Activated CD4-positive, alpha-beta T cell treated with anti-CD3 and anti-CD28 coated beads, Interleukin-2, amount 10 ng/mL, durations not matched to agents 24 days and 14 days (primary cell): ENCODE results near the gene RTN4R. TPM values are rescaled to one million over a fixed set of nuclear protein-coding genes. Genes with fewer than 3 reads are reported as not detected.
"Not testable (repeated sequence)": the region's sequence is repeated elsewhere in the genome, so short reads cannot be mapped to it uniquely, and the experiment has no call there.

Experiments
- DNase-seq: peaks from one replicate; pipeline ENCODE4 v3.0.0; 2022
- H3K27ac Mint-ChIP-seq: one replicate; pipeline ENCODE4 v1.8.0; 2022; ENCODE audit warnings: mild to moderate bottlenecking, mixed read lengths
- H3K27me3 Mint-ChIP-seq: one replicate; pipeline ENCODE4 v1.8.0; 2022; ENCODE audit warnings: mixed read lengths
- H3K36me3 Mint-ChIP-seq: one replicate; pipeline ENCODE4 v1.8.0; 2022; ENCODE audit warnings: low read depth, mild to moderate bottlenecking, mixed read lengths
- H3K4me1 Mint-ChIP-seq: one replicate; pipeline ENCODE4 v1.8.0; 2021; ENCODE audit warnings: mixed read lengths
- H3K4me3 Mint-ChIP-seq: one replicate; pipeline ENCODE4 v1.8.0; 2022; ENCODE audit warnings: mild to moderate bottlenecking, moderate library complexity, mixed read lengths
- H3K9me3 Mint-ChIP-seq: one replicate; pipeline ENCODE4 v1.8.0; 2021; ENCODE audit warnings: mixed read lengths
- intact Hi-C: fragments of 100-400 bp; cut with micrococcal nuclease; formaldehyde crosslinking; loops from one replicate; pipeline ENCODE4 v1.15.1; 2023
- total RNA-seq: library from RNA; stranded (reverse); gene quantifications from 2 replicates; pipeline ENCODE4 v1.2.3, GENCODE V29; 2022

RTN4R gene
- total RNA-seq, 1 donor from 2014 or later = 1.6 TPM

DNA sequence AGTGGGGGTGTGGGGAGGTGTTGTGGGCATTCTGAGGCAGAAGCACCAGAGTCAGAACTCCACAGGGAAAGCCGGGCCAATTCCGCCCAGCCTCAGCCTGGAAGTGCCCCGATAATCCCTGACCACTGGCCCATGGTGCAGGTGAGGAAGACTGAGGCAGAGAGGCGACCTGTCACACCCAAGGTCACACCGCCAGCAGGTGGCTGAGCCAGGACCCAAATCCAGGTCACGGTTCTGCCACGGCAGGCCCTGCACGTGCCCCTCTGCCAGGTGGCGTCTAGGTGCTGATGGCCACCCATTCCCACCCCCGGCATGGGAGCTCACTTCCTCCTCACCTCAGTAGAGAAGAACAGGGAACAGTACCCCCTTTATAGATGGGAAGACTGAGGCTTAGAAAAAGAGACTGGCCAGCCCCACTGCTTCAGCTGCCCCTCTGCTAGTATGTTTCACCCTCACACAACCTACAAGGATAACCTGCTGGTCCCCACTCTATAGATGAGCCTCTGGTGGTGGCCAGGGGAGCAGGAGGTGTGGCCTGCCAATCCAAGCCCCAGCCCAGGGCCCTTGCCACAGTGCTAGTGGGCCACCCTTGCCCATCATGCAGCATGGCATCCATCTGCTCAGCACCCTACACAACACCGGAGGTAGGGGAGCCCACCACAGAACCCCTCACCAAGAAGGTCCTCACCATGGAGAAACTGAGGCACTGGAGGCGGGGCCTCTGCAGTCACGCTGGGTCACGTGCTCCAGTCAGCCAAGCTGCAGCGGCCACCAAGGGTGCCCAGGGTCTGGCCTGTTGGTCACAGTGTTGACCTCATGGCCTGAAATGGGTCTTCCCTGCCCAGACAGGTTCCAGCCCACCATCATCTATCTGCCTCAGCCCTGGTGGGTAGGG, 2.1 kb downstream of the RTN4R start:
- DNase-seq, H3K27me3 Mint-ChIP-seq, H3K27ac Mint-ChIP-seq, H3K36me3 Mint-ChIP-seq, H3K4me3 Mint-ChIP-seq, H3K9me3 Mint-ChIP-seq, H3K4me1 Mint-ChIP-seq: not testable (repeated sequence)
- intact Hi-C loops = loop anchor here (5.0 kb wide), 1 partner anchor 109 kb away; no protein-coding TSS in a partner anchor

DNA sequence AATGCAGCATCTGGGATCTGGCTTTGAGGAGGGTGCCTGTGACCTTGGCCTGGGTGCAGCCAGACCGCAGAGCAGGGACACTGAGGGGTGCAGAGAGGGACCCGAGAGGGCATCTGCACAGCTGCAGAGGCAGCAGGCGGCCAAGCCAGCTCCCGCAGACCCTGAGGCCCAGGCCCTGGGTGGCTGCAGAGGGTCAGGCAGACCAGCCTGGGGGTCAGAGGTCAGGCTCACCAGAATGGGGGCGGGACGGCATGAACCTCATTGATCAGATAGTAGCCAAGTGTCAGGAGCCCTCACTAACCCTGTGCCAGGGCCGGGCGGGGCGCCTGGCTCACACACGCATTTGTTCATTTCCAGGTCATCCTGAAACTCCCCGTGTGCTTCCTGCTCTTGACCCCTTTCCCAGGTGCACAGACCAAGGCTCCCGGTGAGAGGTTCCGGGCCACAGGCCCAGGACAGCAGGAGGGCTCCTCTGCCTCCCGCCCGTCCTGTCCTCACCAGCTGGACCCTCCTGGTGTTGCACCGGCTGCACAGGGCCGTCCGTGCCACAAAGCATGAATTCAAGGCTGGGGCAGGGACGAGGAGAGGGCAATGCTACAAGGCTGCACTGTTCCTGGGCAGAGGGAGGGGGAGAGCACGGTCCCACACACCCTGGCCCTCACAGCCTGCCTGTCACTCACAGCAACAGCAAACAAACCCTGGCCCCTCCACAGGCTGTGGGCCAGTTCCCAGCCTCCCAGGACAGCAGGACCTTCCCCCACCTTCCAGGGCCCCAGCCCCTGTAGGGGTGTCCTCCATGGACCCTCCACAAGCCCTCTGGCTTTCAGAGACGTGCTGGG, 3.3 kb downstream of the RTN4R start:
- Mint-ChIP-seq H3K9me3 (no peaks in the 10 kb centered on the region), H3K27me3 (peaks cover 3% of the 10 kb centered on the region), H3K27ac (no peak overlapping the region), H3K36me3 (no peaks in the 10 kb centered on the region), H3K4me1 (peaks cover 2% of the 10 kb centered on the region), H3K4me3 (no peak overlapping the region)
- no peak for DNase-seq
- intact Hi-C loops = loop anchor here (5.0 kb wide), 1 partner anchor 108 kb away; no protein-coding TSS in a partner anchor

DNA sequence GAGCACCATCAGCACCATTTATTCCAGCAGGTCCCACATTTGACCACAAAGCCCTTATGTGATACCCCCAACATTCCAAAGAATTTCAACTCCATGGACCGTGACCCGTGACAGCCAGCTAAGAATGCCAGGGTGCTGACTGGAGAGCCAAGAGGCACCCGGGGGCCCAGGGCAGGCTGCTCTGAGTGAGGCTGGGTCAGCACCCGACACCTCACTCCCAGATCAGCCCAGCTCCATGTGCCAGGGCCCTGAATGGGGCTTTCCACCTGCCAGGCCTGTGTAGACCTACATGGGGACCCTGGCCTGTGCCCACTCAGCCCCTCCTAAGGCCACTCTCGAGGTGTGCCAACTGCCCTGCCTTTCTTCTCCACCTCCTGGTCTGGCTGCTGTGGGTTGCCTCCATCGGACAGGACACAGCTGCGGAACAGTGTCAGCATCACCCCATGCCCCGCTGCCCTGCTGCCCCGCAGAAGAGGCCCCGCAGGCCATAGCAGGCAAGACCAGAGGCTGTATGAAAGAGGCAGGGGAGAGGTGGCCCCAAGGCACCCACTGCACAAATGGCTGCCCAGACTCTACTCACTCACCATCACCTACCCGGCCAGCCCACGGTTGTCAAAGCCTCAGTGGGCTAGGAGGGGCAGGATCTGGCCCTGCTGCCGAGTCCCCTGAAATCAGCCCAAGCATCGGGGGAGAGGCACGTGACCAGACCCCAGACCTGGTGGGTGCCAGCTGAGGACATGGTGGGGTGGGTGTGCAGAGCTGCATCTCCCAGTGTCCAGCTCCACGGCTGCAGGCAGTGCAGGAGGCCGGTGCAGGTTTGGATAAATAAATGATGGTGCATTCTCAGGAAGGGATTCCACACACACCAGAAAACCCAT, 4.5 kb downstream of the RTN4R start:
- intact Hi-C loops, H3K27ac Mint-ChIP-seq, DNase-seq, H3K9me3 Mint-ChIP-seq, H3K4me1 Mint-ChIP-seq, H3K27me3 Mint-ChIP-seq, H3K4me3 Mint-ChIP-seq, H3K36me3 Mint-ChIP-seq: not testable (repeated sequence)

DNA sequence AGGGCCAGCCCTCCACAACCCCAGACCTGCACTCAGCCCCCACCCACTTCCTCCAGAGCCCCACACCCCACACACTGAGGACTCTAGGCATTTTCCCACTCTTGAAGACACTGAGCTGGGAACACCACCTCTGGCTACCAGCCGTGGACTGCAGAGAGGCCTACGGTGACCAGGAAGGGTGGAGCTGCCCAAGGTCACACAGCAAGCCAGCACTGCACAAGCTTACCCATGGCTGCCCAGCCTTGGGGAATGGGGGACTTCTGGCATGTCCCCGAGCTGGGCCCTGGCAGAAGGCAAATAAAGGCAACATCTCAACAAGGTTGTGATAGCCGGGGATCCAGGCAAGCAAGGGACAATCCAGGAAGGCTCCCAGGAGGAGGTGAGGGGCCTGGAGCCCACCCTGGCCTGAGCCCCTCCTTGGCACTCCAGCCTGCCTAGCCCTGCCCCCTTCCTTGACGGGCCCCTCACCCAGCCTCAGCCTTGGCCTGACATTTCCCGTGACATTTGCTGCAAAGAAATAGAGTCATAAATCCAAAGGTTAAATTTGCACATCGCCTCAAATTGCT, 5.5 kb downstream of the RTN4R start:
- intact Hi-C loops = no loop called here
- H3K4me3 Mint-ChIP-seq = no peak overlapping the region
- H3K4me1 Mint-ChIP-seq = no peaks in the 10 kb centered on the region
- H3K27me3 Mint-ChIP-seq = peaks cover 3% of the 10 kb centered on the region
- no peak overlapping the region for H3K27ac Mint-ChIP-seq
- no peaks in the 10 kb centered on the region for H3K9me3 Mint-ChIP-seq
- DNase-seq = no peak
- H3K36me3 Mint-ChIP-seq = no peaks in the 10 kb centered on the region

DNA sequence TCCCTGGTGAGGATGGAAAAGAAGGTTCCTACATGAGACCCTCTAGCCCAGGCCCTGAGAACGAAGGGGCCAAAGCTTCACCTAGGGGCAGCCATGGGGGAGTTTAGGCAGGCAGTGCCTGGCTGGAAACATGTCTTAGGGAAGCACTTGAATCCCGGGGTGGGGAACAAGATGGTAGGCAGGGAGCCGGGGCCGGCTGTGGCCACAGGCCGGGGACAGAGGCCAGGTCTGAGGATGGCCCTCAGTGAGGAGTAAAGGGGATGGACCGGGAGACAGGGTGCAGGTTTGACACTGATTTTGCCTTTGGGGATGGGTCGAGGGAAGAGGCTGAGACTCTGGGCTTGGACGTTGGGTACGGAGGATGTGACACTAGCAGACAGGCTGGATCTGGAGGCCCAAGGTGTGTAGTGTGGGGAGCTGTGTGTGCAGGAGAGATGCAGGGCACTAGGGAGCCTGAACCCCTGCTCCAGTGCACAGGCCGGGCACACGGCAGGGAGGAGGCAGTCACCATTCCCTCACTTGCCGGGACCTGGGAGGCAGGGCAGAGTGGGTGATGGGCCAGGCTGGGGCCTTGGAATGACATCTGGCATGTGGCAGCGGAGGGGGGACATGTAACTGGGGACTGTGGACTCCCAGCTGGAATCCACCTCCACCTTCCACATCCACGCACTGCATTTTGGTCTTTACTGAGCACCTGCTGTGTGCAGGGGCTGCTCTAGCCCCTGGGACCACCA, 6.1 kb downstream of the RTN4R start:
- no peaks in the 10 kb centered on the region for H3K36me3 Mint-ChIP-seq
- no peak for DNase-seq
- H3K27me3 Mint-ChIP-seq = peaks cover 3% of the 10 kb centered on the region
- H3K27ac Mint-ChIP-seq = no peak overlapping the region
- no peak overlapping the region for H3K4me3 Mint-ChIP-seq
- no peaks in the 10 kb centered on the region for H3K4me1 Mint-ChIP-seq
- no peaks in the 10 kb centered on the region for H3K9me3 Mint-ChIP-seq
- intact Hi-C loops = no loop called here

DNA sequence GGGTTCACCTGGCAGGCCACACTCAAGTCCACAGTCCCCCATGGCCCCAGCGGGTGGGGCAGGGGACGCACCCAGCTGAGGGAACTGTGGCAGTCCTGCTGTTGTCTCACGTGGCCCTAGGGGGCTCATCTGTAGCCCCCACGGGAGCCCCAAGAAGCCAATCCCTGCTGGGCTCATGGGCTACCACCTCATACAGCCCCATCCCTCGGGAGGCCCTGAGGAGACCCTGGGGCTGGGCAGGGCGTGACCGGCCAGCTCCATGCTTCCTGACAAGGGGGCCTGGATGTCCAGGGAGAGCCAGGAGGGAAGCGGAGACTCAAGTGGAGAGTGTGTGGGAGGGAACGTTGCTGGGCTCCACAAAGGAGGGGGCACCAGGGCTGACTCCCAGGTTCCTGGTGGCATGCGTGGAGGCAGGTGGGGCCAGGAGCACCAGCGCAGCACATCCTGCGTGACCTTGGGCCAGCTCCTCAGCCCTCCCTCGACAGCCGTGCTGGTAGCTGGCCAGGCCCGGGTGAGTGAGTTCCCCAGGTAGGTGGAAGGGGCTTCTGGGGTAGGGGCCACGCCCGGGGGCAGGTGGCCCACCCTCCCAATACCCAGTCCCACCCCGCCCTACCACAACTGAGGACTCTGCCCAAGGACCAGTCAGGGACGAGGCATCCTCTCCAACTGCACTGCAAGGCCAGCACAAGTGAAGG, 7.9 kb downstream of the RTN4R start:
- Mint-ChIP-seq H3K36me3 (no peaks in the 10 kb centered on the region), H3K9me3 (no peaks in the 10 kb centered on the region), H3K4me1 (no peaks in the 10 kb centered on the region), H3K27me3 (no peaks in the 10 kb centered on the region), H3K4me3 (no peak overlapping the region), H3K27ac (no peak overlapping the region)
- DNase-seq = no peak
- intact Hi-C loops = no loop called here

DNA sequence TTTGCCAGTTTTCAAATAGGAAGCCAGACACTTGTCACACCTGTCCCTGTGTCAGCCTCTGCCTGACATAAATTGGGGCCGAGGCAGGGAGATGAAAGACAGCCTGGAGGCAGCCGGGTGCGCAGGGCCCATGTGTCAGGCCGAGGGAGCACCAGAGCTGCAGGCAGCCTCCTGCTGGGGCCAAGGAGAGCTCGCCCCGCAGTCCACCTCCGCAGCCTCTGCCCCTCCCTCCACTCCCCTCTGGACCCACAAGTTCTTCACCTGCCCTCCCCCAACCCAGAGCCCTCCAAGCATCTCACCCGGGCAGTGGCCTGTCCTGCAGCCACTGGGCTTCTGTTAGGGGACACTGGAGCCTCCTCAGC, 8.8 kb downstream of the RTN4R start:
- H3K27ac Mint-ChIP-seq = no peak overlapping the region

DNA sequence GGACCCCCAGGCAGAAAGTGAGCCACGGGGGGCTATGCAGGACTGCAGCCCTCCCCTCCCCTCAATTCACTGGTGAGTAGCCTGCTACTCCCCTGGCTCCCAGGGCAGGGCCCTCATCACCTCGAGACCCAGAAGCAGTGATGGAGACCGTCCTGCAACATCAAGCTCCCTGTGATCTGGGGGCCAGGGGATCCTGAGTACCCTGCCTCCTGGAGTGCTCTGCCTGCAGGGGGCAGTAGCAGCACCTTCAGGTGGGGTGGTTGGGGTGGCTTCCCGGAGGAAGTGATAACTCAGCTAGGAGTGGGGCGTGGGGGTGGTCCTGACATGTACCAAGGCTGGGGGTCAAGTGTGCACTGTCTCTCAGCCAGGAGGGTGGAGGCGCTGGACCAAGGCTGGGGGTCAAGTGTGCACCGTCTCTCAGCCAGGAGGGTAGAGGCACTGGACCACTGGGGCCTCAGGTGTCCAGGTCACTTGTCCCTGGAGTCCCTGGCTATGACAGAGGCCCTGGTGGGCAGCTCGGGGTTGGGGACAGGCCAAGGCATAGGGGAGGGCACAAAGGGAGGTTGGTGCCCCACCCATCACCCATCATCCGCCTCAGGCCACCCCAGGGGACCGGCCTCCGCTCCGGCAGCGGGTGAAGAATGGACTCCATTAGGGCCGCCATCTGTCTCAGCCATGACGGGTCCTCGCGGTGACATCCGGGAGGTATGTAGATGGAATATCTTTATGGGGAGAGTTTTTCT, 9.4 kb downstream of the RTN4R start:
- intact Hi-C loops = no loop called here
- Mint-ChIP-seq H3K9me3 (no peaks in the 10 kb centered on the region), H3K4me1 (peaks cover 6% of the 10 kb centered on the region), H3K27ac (no peak overlapping the region), H3K4me3 (no peak overlapping the region), H3K36me3 (no peaks in the 10 kb centered on the region), H3K27me3 (no peaks in the 10 kb centered on the region)
- peak; percentile 76 for DNase-seq

More for the DNA sequence above, 8.8 kb downstream of the RTN4R start:
- no peak for DNase-seq
- intact Hi-C loops = no loop called here
- H3K36me3 Mint-ChIP-seq = no peaks in the 10 kb centered on the region
- H3K4me3 Mint-ChIP-seq = no peak overlapping the region
- no peaks in the 10 kb centered on the region for H3K9me3 Mint-ChIP-seq
- H3K4me1 Mint-ChIP-seq = peaks cover 6% of the 10 kb centered on the region
- no peaks in the 10 kb centered on the region for H3K27me3 Mint-ChIP-seq

DNA sequence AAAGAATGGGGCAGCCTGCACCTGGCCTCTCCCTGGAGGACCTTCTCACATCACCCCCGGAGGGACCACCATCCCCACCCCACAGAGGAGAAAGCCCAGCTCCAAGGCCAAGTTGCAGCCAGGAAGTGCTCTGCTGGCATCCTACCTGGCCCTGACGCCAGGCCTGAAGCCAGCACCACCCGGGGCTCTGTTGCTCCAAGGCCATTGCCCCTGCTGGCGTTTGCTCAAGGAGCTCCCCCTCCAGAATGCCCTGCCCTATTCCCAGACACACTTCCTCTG, 10.2 kb downstream of the RTN4R start:
- Mint-ChIP-seq H3K27ac (no peak overlapping the region), H3K27me3 (no peaks in the 10 kb centered on the region), H3K4me1 (peaks cover 6% of the 10 kb centered on the region), H3K9me3 (no peaks in the 10 kb centered on the region), H3K36me3 (no peaks in the 10 kb centered on the region), H3K4me3 (no peak overlapping the region)
- intact Hi-C loops = no loop called here
- no peak for DNase-seq

DNA sequence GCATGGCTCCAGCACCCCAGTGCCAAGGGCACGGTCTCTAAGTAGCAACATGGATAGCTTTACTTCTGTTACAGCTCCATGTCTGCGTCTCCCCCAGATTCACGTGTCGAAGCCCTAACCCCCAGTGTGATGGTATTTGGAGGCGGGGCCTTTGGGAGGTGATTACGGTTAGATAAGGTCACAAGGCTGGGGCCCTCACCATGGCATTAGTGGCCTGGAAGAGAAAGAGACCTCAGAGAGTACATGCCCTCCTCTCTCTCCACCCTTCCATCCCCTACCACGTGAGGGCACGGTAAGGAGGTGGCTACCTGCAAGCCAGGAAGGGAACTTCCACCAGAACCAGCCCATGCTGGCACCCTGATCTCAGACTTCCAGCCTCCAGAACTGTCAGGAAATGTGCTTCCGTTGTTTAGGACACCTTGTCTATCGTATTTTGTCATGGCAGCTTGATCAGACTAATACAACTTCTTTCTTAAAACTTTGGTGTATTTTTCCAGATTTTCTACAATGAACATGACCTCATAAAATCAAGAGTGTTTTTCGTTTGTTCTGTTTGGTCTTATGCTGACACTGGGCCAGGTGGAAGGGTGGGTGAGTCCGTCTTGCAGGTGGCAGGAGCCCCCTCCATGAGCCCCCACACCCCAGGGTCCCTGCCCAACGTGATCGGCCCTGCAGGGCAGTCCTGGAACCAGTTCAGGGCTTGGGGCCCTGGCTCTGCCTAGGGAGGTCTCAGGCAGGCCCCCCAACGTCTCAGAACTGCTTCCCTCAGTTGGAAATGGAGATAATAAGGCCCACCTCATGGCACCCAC, 10.7 kb downstream of the RTN4R start:
- H3K4me3 Mint-ChIP-seq = no peak overlapping the region
- H3K27ac Mint-ChIP-seq = no peak overlapping the region
- intact Hi-C loops = no loop called here
- no peaks in the 10 kb centered on the region for H3K9me3 Mint-ChIP-seq
- no peak for DNase-seq
- H3K27me3 Mint-ChIP-seq = no peaks in the 10 kb centered on the region
- H3K36me3 Mint-ChIP-seq = no peaks in the 10 kb centered on the region
- H3K4me1 Mint-ChIP-seq = peaks cover 6% of the 10 kb centered on the region

DNA sequence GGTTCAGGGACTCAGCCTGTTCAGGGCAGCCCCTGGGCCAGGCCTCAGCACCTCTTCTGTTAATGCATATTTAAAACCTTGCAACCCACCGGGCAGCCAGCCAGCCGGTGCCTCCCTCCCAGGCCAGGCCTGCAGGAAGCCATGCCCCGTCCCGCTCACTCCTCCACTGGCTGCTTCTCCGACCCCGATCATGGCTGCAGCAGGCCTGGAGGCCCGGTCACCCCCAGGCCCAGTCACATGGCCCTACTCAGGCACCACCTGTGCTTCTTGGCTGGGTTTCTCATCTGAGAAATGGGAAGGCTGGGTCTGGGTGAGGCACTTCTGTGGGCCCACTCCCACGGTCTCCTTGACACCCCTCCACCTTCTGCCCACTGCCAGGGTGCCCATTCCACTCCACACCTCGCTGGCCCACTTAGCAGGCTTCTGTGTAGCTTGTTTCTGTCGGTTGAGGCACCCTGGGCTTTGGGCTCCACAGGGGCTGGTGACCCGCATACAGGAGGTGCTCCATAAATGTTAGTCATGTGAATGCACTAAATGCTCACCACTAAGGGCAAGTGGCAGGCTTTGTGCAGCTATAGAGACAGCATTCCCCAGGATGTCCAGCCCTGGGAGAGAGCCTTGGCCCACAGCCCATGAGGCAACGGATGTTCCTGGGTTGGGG, 11.4 kb downstream of the RTN4R start:
- H3K27ac Mint-ChIP-seq = no peak overlapping the region
- no peak for DNase-seq
- H3K36me3 Mint-ChIP-seq = no peaks in the 10 kb centered on the region
- intact Hi-C loops = no loop called here
- no peak overlapping the region for H3K4me3 Mint-ChIP-seq
- no peaks in the 10 kb centered on the region for H3K9me3 Mint-ChIP-seq
- H3K27me3 Mint-ChIP-seq = no peaks in the 10 kb centered on the region
- peaks cover 6% of the 10 kb centered on the region for H3K4me1 Mint-ChIP-seq
